NCI-H524 treated with DMSO at 0.1 percent for 48 hours (cell line): ENCODE data around the gene PTPN5.
"Not testable (repeated sequence)": the region's sequence is repeated elsewhere in the genome, so short reads cannot be mapped to it uniquely, and the experiment has no call there.

Source experiments
- DNase-seq: peaks from one replicate; lab custom pipeline; 2025; lab: John Stamatoyannopoulos, UW

PTPN5 gene

GRCh38 chr11:18791207-18791968 is at the start of gene PTPN5:
Gene PTPN5, minus strand, starts transcription at chr11:18791798. Its CDS starts 19,840 bp downstream, at chr11:18771958.
- no peak for DNase-seq

- DNase-seq, result no peak
Observed at GRCh38 chr11:18836417-18836816, 44.8 kb upstream of the PTPN5 start.

- no peak for DNase-seq
Observed at GRCh38 chr11:18834754-18835466, 43.3 kb upstream of the PTPN5 start.

- not testable (repeated sequence) for DNase-seq
Observed at GRCh38 chr11:18820160-18820559, 28.6 kb upstream of the PTPN5 start.

- DNase-seq, result no peak
Observed at GRCh38 chr11:18804199-18804999, 12.8 kb upstream of the PTPN5 start.

- no peak for DNase-seq
Observed at GRCh38 chr11:18802381-18803257, 11.0 kb upstream of the PTPN5 start.

- no peak for DNase-seq
Observed at GRCh38 chr11:18798799-18799469, 7.3 kb upstream of the PTPN5 start.

GRCh38 chr11:18794956-18795355 is 3.4 kb upstream of the PTPN5 start:
- DNase-seq, result no peak

- DNase-seq, result no peak
Observed at GRCh38 chr11:18792827-18793226, 1.2 kb upstream of the PTPN5 start.

- no peak for DNase-seq
Observed at GRCh38 chr11:18791969-18792628, 501 bp upstream of the PTPN5 start.

GRCh38 chr11:18790883-18791206 is 753 bp downstream of the PTPN5 start:
- DNase-seq, result no peak

- DNase-seq, result no peak
Observed at GRCh38 chr11:18789942-18790341, 1.7 kb downstream of the PTPN5 start.

GRCh38 chr11:18785411-18785810 is 6.2 kb downstream of the PTPN5 start:
- DNase-seq, result no peak

- no peak for DNase-seq
Observed at GRCh38 chr11:18780896-18781295, 10.7 kb downstream of the PTPN5 start.

- no peak for DNase-seq
Observed at GRCh38 chr11:18780329-18780728, 11.3 kb downstream of the PTPN5 start.

- no peak for DNase-seq
Observed at GRCh38 chr11:18778468-18778867, 13.1 kb downstream of the PTPN5 start.

GRCh38 chr11:18776324-18776723 is 15.3 kb downstream of the PTPN5 start:
- no peak for DNase-seq

- DNase-seq, result no peak
Observed at GRCh38 chr11:18775492-18776292, 15.9 kb downstream of the PTPN5 start.

GRCh38 chr11:18774801-18775200 is 16.8 kb downstream of the PTPN5 start:
- no peak for DNase-seq

- DNase-seq, result no peak
Observed at GRCh38 chr11:18773681-18774080, 17.9 kb downstream of the PTPN5 start.
